ENCODE results near the gene DAD1.

The DAD1 gene

GRCh38 chr14:22549981-22550673 is 38.9 kb downstream of the DAD1 start:
- TF ChIP-seq POLR2AphosphoS5 (IDR thresholded peaks at IDR 0.05; ENCODE audit: low read depth, low read length) (no peak), SIN3A (IDR thresholded peaks at IDR 0.05; ENCODE audit: borderline replicate concordance, insufficient read depth, low read length) (no peak), REST (IDR thresholded peaks at IDR 0.05; ENCODE audit: insufficient read depth in 1 of 2, low read depth in 2 of 2, low read length in 2 of 2) (no peak), FOXP2 (optimal IDR thresholded peaks at IDR 0.05; ENCODE audit: borderline replicate concordance, extremely low read depth, extremely low read length, insufficient read depth) (no peak), TAF1 (IDR thresholded peaks at IDR 0.05; ENCODE audit: borderline replicate concordance, insufficient read depth, low read length) (no peak)

- TF ChIP-seq POLR2AphosphoS5 (IDR thresholded peaks at IDR 0.05; ENCODE audit: low read depth, low read length) (no peak), FOXP2 (optimal IDR thresholded peaks at IDR 0.05; ENCODE audit: borderline replicate concordance, extremely low read depth, extremely low read length, insufficient read depth) (no peak), REST (IDR thresholded peaks at IDR 0.05; ENCODE audit: insufficient read depth in 1 of 2, low read depth in 2 of 2, low read length in 2 of 2) (no peak), TAF1 (IDR thresholded peaks at IDR 0.05; ENCODE audit: borderline replicate concordance, insufficient read depth, low read length) (no peak), SIN3A (IDR thresholded peaks at IDR 0.05; ENCODE audit: borderline replicate concordance, insufficient read depth, low read length) (no peak)
These were observed 39.6 kb downstream of the DAD1 start for GRCh38 chr14:22549324-22549962.

- TF ChIP-seq FOXP2 (optimal IDR thresholded peaks at IDR 0.05; ENCODE audit: borderline replicate concordance, extremely low read depth, extremely low read length, insufficient read depth) (no peak), SIN3A (IDR thresholded peaks at IDR 0.05; ENCODE audit: borderline replicate concordance, insufficient read depth, low read length) (no peak), REST (IDR thresholded peaks at IDR 0.05; ENCODE audit: insufficient read depth in 1 of 2, low read depth in 2 of 2, low read length in 2 of 2) (no peak), TAF1 (IDR thresholded peaks at IDR 0.05; ENCODE audit: borderline replicate concordance, insufficient read depth, low read length) (no peak), POLR2AphosphoS5 (IDR thresholded peaks at IDR 0.05; ENCODE audit: low read depth, low read length) (no peak)
These were observed 40.9 kb downstream of the DAD1 start for GRCh38 chr14:22547948-22548750.

- TF ChIP-seq REST (IDR thresholded peaks at IDR 0.05; ENCODE audit: insufficient read depth in 1 of 2, low read depth in 2 of 2, low read length in 2 of 2) = no peak
- no peak for TF ChIP-seq TAF1 (IDR thresholded peaks at IDR 0.05; ENCODE audit: borderline replicate concordance, insufficient read depth, low read length)
- TF ChIP-seq FOXP2 (optimal IDR thresholded peaks at IDR 0.05; ENCODE audit: borderline replicate concordance, extremely low read depth, extremely low read length, insufficient read depth) = no peak
- TF ChIP-seq SIN3A (IDR thresholded peaks at IDR 0.05; ENCODE audit: borderline replicate concordance, insufficient read depth, low read length) = no peak
- TF ChIP-seq POLR2AphosphoS5 (IDR thresholded peaks at IDR 0.05; ENCODE audit: low read depth, low read length) = no peak
These were observed 41.6 kb downstream of the DAD1 start for GRCh38 chr14:22547313-22547947.

Measured in PFSK-1 (cell line).